Measurements from ENCODE around the gene MIAT.

The MIAT gene

DNA sequence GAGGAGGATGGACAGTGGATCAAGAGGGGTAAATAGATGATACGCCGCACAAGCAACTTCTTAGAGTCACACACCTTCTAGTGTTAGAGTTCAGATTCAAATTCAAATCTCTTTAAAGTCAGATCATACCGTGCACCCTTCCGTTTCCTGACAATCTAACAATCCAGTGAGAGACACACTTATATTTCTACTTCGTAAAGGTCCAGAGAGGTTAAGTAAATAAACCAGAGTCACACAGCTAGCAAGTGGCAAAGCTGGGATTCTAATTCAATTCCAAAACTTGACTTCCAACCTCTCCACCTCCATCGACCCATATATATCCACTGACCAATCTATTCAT lies 34.0 kb downstream of the MIAT start:
- DNase-seq = no peak
- Histone ChIP-seq H3K9me3 (ENCODE audit: severe bottlenecking) (no peaks in the 10 kb centered on the region), H3K4me3 (ENCODE audit: low read depth, low read length) (no peak overlapping the region), H3K36me3 (no peaks in the 10 kb centered on the region), H3K27me3 (ENCODE audit: insufficient read depth, low read depth, severe bottlenecking) (no peaks in the 10 kb centered on the region), H3K27ac (no peak overlapping the region)
- TF ChIP-seq, protein P1, sequence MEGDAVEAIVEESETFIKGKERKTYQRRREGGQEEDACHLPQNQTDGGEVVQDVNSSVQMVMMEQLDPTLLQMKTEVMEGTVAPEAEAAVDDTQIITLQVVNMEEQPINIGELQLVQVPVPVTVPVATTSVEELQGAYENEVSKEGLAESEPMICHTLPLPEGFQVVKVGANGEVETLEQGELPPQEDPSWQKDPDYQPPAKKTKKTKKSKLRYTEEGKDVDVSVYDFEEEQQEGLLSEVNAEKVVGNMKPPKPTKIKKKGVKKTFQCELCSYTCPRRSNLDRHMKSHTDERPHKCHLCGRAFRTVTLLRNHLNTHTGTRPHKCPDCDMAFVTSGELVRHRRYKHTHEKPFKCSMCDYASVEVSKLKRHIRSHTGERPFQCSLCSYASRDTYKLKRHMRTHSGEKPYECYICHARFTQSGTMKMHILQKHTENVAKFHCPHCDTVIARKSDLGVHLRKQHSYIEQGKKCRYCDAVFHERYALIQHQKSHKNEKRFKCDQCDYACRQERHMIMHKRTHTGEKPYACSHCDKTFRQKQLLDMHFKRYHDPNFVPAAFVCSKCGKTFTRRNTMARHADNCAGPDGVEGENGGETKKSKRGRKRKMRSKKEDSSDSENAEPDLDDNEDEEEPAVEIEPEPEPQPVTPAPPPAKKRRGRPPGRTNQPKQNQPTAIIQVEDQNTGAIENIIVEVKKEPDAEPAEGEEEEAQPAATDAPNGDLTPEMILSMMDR (IDR thresholded peaks at IDR 0.05; ENCODE audit: low read depth, low read length) = no peak

DNA sequence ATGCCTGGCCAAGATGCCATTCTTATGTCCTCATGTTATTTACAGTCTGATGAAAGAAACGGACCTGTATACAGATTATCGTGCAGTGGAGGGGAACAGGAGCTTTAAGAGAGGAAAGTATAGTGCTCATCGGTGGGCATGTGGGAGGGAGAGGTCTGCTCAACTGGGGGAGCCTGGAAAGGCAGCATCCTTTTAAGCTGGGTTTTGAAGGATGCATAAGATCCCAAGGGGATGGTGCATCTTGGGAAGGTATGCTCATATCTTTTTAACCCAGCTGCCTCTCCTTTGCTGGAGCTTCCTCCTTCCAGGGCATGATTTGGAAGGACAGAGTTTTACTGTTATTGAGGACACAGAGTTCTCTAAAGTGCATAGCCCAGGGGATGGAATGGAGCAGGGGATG lies 34.8 kb downstream of the MIAT start:
- Histone ChIP-seq H3K4me3 (ENCODE audit: low read depth, low read length) (no peak overlapping the region), H3K27me3 (ENCODE audit: insufficient read depth, low read depth, severe bottlenecking) (no peaks in the 10 kb centered on the region), H3K27ac (no peak overlapping the region), H3K9me3 (ENCODE audit: severe bottlenecking) (no peaks in the 10 kb centered on the region), H3K36me3 (no peaks in the 10 kb centered on the region)
- TF ChIP-seq, protein P1 (IDR thresholded peaks at IDR 0.05; ENCODE audit: low read depth, low read length) = no peak
- DNase-seq = no peak

DNA sequence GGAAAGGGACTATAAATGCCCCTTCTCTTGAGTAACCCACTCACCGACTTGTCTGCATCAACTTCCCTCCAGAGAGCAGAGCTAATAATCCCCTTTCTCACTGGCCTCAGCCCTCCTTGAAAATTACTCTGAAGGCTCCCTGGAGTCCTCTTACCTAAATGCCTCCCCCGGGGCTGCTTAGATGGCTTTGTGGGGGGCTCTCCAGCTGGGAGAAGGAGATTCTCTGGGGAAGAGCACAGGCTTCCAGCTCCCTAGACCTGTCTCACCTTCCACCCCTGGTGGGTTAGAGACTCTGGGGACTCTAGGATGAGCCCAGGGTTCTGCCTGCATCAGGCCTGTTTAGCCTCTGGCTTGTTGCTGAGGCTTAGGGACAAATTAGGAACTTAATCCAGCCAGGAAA lies 39.8 kb downstream of the MIAT start:
- no peak for DNase-seq
- Histone ChIP-seq H3K27me3 (ENCODE audit: insufficient read depth, low read depth, severe bottlenecking) (no peaks in the 10 kb centered on the region), H3K36me3 (no peaks in the 10 kb centered on the region; the same call in 1 of the 2 replicates), H3K27ac (no peak overlapping the region), H3K9me3 (ENCODE audit: severe bottlenecking) (peaks cover 8% of the 10 kb centered on the region), H3K4me3 (ENCODE audit: low read depth, low read length) (no peak overlapping the region)
- TF ChIP-seq, protein P1 (IDR thresholded peaks at IDR 0.05; ENCODE audit: low read depth, low read length) = no peak

DNA sequence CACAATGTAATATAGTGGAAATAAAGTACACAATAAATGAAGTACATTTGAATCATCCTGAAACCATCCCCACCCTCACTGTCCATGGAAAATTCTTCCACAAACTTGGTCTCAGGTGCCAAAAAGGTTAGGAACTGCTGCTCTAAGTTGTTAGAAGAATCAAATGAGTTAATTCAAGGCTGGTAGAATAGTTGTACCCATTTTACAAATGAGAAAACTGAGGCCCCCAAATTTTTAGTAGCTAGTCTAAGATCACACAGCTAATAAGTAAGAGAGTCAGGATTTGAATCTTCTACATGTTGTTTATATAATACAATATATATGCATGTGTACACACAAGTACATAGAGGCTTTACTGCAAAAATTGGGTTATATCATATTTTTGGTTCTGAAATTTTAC lies 43.1 kb downstream of the MIAT start:
- Histone ChIP-seq H3K36me3 (no peaks in the 10 kb centered on the region; the same call in 1 of the 2 replicates), H3K9me3 (ENCODE audit: severe bottlenecking) (peaks cover 8% of the 10 kb centered on the region), H3K27ac (no peak overlapping the region), H3K27me3 (ENCODE audit: insufficient read depth, low read depth, severe bottlenecking) (no peaks in the 10 kb centered on the region), H3K4me3 (ENCODE audit: low read depth, low read length) (no peak overlapping the region)
- DNase-seq = no peak
- TF ChIP-seq, protein P1 (IDR thresholded peaks at IDR 0.05; ENCODE audit: low read depth, low read length) = no peak

DNA sequence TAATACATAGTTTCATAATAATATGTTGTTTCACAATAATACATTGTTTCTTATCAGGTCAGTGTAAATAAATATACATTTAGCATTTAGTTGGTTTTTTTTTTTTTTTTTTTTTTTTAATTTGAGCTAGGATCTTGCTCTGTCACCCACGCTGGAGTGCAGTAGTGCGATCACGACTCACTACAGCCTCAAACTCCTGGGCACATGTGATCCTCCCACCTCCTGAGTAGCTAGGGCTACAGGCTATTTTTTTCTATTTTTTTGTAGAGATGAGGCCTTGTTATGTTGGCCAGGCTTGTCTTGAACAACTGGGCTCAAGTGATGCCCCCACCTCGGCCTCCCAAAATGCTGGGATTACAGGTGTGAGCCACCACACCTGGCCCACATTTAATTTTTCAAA lies 43.5 kb downstream of the MIAT start:
- H3K4me3 ChIP-seq (ENCODE audit: low read depth, low read length) = no peak overlapping the region
- TF ChIP-seq, protein P1 (IDR thresholded peaks at IDR 0.05; ENCODE audit: low read depth, low read length) = no peak
- no peaks in the 10 kb centered on the region for H3K27me3 ChIP-seq (ENCODE audit: insufficient read depth, low read depth, severe bottlenecking)
- H3K9me3 ChIP-seq (ENCODE audit: severe bottlenecking) = peaks cover 8% of the 10 kb centered on the region
- H3K36me3 ChIP-seq = no peaks in the 10 kb centered on the region; the same call in 1 of the 2 replicates
- no peak for DNase-seq
- no peak overlapping the region for H3K27ac ChIP-seq

DNA sequence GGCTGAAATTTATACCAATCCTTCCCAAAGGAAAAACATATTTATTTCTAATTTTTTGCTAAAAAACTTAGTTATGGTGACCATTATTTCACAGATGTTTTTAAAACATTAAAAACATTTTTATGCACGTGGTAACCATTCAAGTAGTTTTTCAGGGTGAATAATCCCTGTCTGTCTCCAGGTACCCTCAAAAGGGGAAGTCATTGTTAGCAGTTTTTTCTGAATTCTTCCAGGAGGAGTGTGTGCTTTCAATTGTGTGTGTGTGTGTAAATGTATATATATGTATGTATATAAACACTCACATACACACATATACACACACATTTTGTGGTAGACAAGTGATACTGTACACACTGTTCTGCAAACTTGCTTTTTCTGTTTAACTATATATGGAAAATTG lies 43.9 kb downstream of the MIAT start:
- no peak for DNase-seq

More for the DNA sequence above, 43.9 kb downstream of the MIAT start:
- H3K27ac ChIP-seq = no peak overlapping the region
- H3K36me3 ChIP-seq = no peaks in the 10 kb centered on the region; the same call in 1 of the 2 replicates
- no peak overlapping the region for H3K4me3 ChIP-seq (ENCODE audit: low read depth, low read length)
- no peaks in the 10 kb centered on the region for H3K27me3 ChIP-seq (ENCODE audit: insufficient read depth, low read depth, severe bottlenecking)
- TF ChIP-seq, protein P1 (IDR thresholded peaks at IDR 0.05; ENCODE audit: low read depth, low read length) = no peak
- peaks cover 8% of the 10 kb centered on the region for H3K9me3 ChIP-seq (ENCODE audit: severe bottlenecking)

Data from WERI-Rb-1 (cell line).